ENCODE results near the gene RESP18. TPM values are rescaled to one million over a fixed set of nuclear protein-coding genes. Genes with fewer than 3 reads are reported as not detected.
A peak's percentile ranks its signal among the peaks of the same experiment; 100 is the strongest.

The RESP18 gene
- total RNA-seq, 1 experiment from 2014 or later, result not detected

DNA sequence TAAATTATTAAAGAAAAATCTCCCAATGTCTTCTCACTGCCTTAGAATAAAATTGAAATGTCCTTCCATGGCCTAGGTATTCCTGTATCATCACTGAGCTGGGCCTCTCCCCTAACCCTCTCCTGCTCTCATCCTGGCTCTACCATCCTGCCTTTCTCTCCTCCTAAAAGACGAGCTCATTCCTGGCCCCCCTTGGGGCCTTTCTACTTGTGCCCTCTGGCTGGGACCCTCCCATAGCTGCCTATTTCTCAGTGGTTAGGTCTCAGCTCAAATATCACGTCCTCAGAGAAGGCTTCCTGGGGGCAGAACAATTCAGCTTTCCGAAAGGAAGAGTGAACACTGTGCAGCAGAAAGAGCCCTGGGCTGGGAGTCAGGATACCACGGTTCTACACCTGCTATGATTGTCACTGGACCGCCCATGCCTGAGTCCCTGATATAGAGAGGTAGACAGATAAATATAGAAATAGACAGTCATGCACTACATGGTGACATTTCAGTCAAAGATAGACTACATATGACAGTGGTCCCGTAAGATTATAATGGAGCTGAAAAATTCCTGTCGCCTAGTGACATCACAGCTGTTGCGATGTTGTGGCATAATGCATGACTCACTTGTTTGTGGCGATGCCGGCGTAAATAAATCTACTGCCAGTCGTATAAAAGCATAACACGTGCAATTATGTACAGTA lies 45.8 kb upstream of the RESP18 start:
- no peak overlapping the region for H3K4me2 ChIP-seq
- TF ChIP-seq, protein P1, sequence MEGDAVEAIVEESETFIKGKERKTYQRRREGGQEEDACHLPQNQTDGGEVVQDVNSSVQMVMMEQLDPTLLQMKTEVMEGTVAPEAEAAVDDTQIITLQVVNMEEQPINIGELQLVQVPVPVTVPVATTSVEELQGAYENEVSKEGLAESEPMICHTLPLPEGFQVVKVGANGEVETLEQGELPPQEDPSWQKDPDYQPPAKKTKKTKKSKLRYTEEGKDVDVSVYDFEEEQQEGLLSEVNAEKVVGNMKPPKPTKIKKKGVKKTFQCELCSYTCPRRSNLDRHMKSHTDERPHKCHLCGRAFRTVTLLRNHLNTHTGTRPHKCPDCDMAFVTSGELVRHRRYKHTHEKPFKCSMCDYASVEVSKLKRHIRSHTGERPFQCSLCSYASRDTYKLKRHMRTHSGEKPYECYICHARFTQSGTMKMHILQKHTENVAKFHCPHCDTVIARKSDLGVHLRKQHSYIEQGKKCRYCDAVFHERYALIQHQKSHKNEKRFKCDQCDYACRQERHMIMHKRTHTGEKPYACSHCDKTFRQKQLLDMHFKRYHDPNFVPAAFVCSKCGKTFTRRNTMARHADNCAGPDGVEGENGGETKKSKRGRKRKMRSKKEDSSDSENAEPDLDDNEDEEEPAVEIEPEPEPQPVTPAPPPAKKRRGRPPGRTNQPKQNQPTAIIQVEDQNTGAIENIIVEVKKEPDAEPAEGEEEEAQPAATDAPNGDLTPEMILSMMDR (conservative IDR thresholded peaks at IDR 0.05), result no peak
- TF ChIP-seq EZH2 (IDR thresholded peaks at IDR 0.05; ENCODE audit: low read depth), result no peak
- no peak for DNase-seq
- H3K9me2 ChIP-seq (ENCODE audit: insufficient read depth), result no peaks in the 10 kb centered on the region
- H3F3A ChIP-seq (ENCODE audit: insufficient read depth, low read depth), result 0 out of 2 replicates have a peak, but pooled peaks cover 3% of the 10 kb centered on the region
- POLR2A ChIA-PET (ENCODE audit: unreplicated experiment), result interaction anchor here (0.6 to 0.7 kb wide), 2 partner anchors 9 to 87 kb away, joined by 3 to 5 read pairs; no protein-coding TSS in a partner anchor
- no TSS peak for BruUV-seq (replicated peaks)
- CTCF ChIA-PET, result interaction anchor here (0.6 kb wide), 1 partner anchor 373 kb away, joined by 8 read pairs; no protein-coding TSS in a partner anchor
- no peaks in the 10 kb centered on the region for H3K36me3 ChIP-seq (ENCODE audit: low read depth)
- no peaks in the 10 kb centered on the region for H3K9me3 ChIP-seq (ENCODE audit: insufficient read depth, low read depth)
- H4K20me1 ChIP-seq (ENCODE audit: insufficient read depth), result no peaks in the 10 kb centered on the region
- intact Hi-C loops (cut with micrococcal nuclease; ENCODE audit: unreplicated experiment), result no loop called here
- no peak overlapping the region for H3K27ac ChIP-seq
- H3K4me1 ChIP-seq (replicated peaks; ENCODE audit: insufficient read depth), result no peaks in the 10 kb centered on the region
- no peaks in the 10 kb centered on the region for H3K27me3 ChIP-seq (ENCODE audit: insufficient read depth, low read depth)
- no peak overlapping the region for H3K4me3 ChIP-seq
- no peak overlapping the region for H2AFZ ChIP-seq
- H3K79me2 ChIP-seq (ENCODE audit: low read depth), result no peaks in the 10 kb centered on the region

DNA sequence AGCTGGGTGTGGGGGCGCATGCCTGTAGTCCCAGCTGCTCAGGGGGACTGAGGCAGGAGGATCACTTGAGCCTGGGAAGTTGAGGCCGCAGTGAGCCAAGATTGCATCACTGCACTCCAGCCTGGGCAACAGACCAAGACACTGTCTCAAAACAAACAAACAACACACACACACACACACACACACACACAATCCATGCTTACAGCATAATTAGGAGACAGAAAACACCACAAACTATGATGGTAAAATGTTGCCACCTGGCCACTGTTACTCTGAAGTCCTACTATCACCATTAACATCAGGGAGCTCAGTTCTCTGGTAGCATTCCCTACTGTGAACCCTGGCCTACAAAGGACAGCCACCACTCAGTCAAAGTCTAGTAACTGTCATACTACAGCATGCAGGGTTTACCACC lies 36.9 kb upstream of the RESP18 start:
- H3K36me3 ChIP-seq (ENCODE audit: low read depth), result no peaks in the 10 kb centered on the region
- H3K9me2 ChIP-seq (ENCODE audit: insufficient read depth), result no peaks in the 10 kb centered on the region
- no peak overlapping the region for H3K27ac ChIP-seq
- H3F3A ChIP-seq (ENCODE audit: insufficient read depth, low read depth), result no peaks in the 10 kb centered on the region; the same call in 1 of the 2 replicates
- no peak overlapping the region for H2AFZ ChIP-seq
- CTCF ChIA-PET, result interaction anchor here (1.0 kb wide), 1 partner anchor 340 kb away, joined by 5 read pairs; no protein-coding TSS in a partner anchor
- H3K4me3 ChIP-seq, result no peak overlapping the region
- BruUV-seq (replicated peaks), result no TSS peak
- DNase-seq, result no peak
- H3K4me1 ChIP-seq (replicated peaks; ENCODE audit: insufficient read depth), result peaks cover 4% of the 10 kb centered on the region
- H3K4me2 ChIP-seq, result no peak overlapping the region
- POLR2A ChIA-PET (ENCODE audit: unreplicated experiment), result interaction anchor here (0.6 kb wide), 1 partner anchor 18 kb away, joined by 3 read pairs; no protein-coding TSS in a partner anchor
- no peaks in the 10 kb centered on the region for H3K27me3 ChIP-seq (ENCODE audit: insufficient read depth, low read depth)
- TF ChIP-seq EZH2 (IDR thresholded peaks at IDR 0.05; ENCODE audit: low read depth), result no peak
- TF ChIP-seq, protein P1 (conservative IDR thresholded peaks at IDR 0.05), result no peak
- intact Hi-C loops (cut with micrococcal nuclease; ENCODE audit: unreplicated experiment), result loop anchor here (5.0 kb wide), 1 partner anchor 62 kb away; the partner anchor contains the start of gene PTPRN
- no peaks in the 10 kb centered on the region for H3K9me3 ChIP-seq (ENCODE audit: insufficient read depth, low read depth)
- H3K79me2 ChIP-seq (ENCODE audit: low read depth), result no peaks in the 10 kb centered on the region
- no peaks in the 10 kb centered on the region for H4K20me1 ChIP-seq (ENCODE audit: insufficient read depth)

DNA sequence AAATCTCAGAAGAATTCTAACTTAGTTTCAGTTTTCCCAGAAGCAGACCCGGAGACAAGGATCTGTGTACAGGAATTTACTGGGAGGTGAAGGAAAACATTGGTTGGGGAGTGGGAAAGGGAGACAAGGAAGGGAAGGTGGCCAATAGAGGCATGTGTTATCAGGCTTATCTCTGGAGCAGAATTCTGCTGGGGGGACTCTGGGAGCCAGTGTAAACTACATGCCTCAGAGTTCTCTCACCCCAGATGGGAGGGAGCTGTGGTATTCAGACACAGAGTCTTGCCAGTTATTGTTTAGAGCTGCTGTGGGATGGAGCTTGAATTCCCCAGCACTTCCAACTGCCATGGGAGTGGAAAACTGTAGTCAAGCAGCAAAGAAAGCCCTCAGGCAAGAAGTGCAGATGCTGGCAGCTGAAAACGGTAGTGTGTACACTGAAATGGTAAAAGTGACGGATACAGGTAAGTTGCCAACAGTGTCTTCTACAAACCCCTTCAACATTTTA lies 36.2 kb upstream of the RESP18 start:
- CTCF ChIA-PET, result interaction anchor here (0.6 kb wide), 1 partner anchor 28 kb away, joined by 7 read pairs; no protein-coding TSS in a partner anchor
- Histone ChIP-seq H2AFZ (no peak overlapping the region), H3K4me1 (replicated peaks; ENCODE audit: insufficient read depth) (peaks cover 4% of the 10 kb centered on the region), H3K79me2 (ENCODE audit: low read depth) (no peaks in the 10 kb centered on the region), H3K27me3 (ENCODE audit: insufficient read depth, low read depth) (no peaks in the 10 kb centered on the region), H3K9me3 (ENCODE audit: insufficient read depth, low read depth) (no peaks in the 10 kb centered on the region), H4K20me1 (ENCODE audit: insufficient read depth) (no peaks in the 10 kb centered on the region), H3K27ac (no peak overlapping the region), H3K9me2 (ENCODE audit: insufficient read depth) (no peaks in the 10 kb centered on the region), H3K4me2 (no peak overlapping the region; the same call in 1 of the 2 replicates), H3F3A (ENCODE audit: insufficient read depth, low read depth) (no peaks in the 10 kb centered on the region; the same call in 1 of the 2 replicates), H3K4me3 (no peak overlapping the region), H3K36me3 (ENCODE audit: low read depth) (no peaks in the 10 kb centered on the region)
- DNase-seq, result peak; percentile 46 to 65
- TF ChIP-seq, protein P1 (conservative IDR thresholded peaks at IDR 0.05), result no peak
- no peak for TF ChIP-seq EZH2 (IDR thresholded peaks at IDR 0.05; ENCODE audit: low read depth)
- POLR2A ChIA-PET (ENCODE audit: unreplicated experiment), result interaction anchor here (0.5 to 0.6 kb wide), 4 partner anchors 9 to 194 kb away, joined by 3 to 8 read pairs (median 4); no protein-coding TSS in a partner anchor
- intact Hi-C loops (cut with micrococcal nuclease; ENCODE audit: unreplicated experiment), result loop anchor here (1.0 to 5.0 kb wide), 2 partner anchors 61 to 192 kb away; partner anchors contain the start of genes CNPPD1 and PTPRN
- BruUV-seq (replicated peaks), result no TSS peak

All from PC-9 (cell line).